H7 (cell line): ENCODE data around the gene MXRA7. TPM values are rescaled to one million over a fixed set of nuclear protein-coding genes. Genes with fewer than 3 reads are reported as not detected.
A peak's percentile ranks its signal among the peaks of the same experiment; 100 is the strongest.

Experiments
- DNase-seq: peaks from one replicate; pipeline ENCODE4 v3.0.0; 2012
- H3K27me3 ChIP-seq: 2 replicates; pipeline ENCODE4 v1.6.0; 2011; ENCODE audit warnings: mild to moderate bottlenecking, low read length; ENCODE audit not compliant: control insufficient read depth, insufficient read depth
- H3K36me3 ChIP-seq: replicated peaks from 2 replicates; pipeline ENCODE4 v1.5.1; 2011; ENCODE audit warnings: low read length; ENCODE audit not compliant: control insufficient read depth, insufficient read depth
- H3K4me3 ChIP-seq: 2 replicates; pipeline ENCODE4 v1.5.1; 2011; ENCODE audit warnings: low read depth, mild to moderate bottlenecking, control low read depth, low read length, moderate library complexity; ENCODE audit not compliant: insufficient read depth
- total RNA-seq: library from RNA; depleted of rRNA; stranded (reverse); fragments of >200 nt; shearing (Covaris generic); gene quantifications from 2 replicates; pipeline ENCODE4 v1.2.3, GENCODE V29; 2014

The MXRA7 gene
- total RNA-seq, 1 experiment from 2014 or later = 59.3 TPM

- no peaks in the 10 kb centered on the region for H3K36me3 ChIP-seq
- no peak for DNase-seq
- no peaks in the 10 kb centered on the region for H3K27me3 ChIP-seq
- H3K4me3 ChIP-seq = no peak overlapping the region
Measured at GRCh38 chr17:76673729-76674128, 37.0 kb downstream of the MXRA7 start.

- Histone ChIP-seq H3K36me3 (no peaks in the 10 kb centered on the region), H3K27me3 (no peaks in the 10 kb centered on the region), H3K4me3 (no peak overlapping the region)
- no peak for DNase-seq
Measured at GRCh38 chr17:76672892-76673291, 37.9 kb downstream of the MXRA7 start.

- no peaks in the 10 kb centered on the region for H3K27me3 ChIP-seq
- DNase-seq = peak; percentile 11
- H3K4me3 ChIP-seq = peak overlapping the region; percentile 68
- no peaks in the 10 kb centered on the region for H3K36me3 ChIP-seq
Measured at GRCh38 chr17:76672270-76672851, 38.4 kb downstream of the MXRA7 start.

GRCh38 chr17:76671912-76672262 lies 38.9 kb downstream of the MXRA7 start:
- H3K4me3 ChIP-seq = peak overlapping the region; percentile 68
- H3K36me3 ChIP-seq = no peaks in the 10 kb centered on the region
- no peaks in the 10 kb centered on the region for H3K27me3 ChIP-seq
- DNase-seq = no peak

GRCh38 chr17:76671123-76671911 lies 39.4 kb downstream of the MXRA7 start:
- Histone ChIP-seq H3K4me3 (peak overlapping the region; percentile 68), H3K27me3 (no peaks in the 10 kb centered on the region), H3K36me3 (no peaks in the 10 kb centered on the region)
- DNase-seq = peak; percentile 99

- Histone ChIP-seq H3K36me3 (no peaks in the 10 kb centered on the region), H3K4me3 (peak overlapping the region; percentile 46; the same call in 1 of the 2 replicates), H3K27me3 (no peaks in the 10 kb centered on the region)
- DNase-seq = peak; percentile 28
Measured at GRCh38 chr17:76670718-76671122, 40.0 kb downstream of the MXRA7 start.

- no peak for DNase-seq
- Histone ChIP-seq H3K36me3 (no peaks in the 10 kb centered on the region), H3K27me3 (no peaks in the 10 kb centered on the region), H3K4me3 (no peak overlapping the region)
Measured at GRCh38 chr17:76670020-76670717, 40.6 kb downstream of the MXRA7 start.

- no peaks in the 10 kb centered on the region for H3K27me3 ChIP-seq
- no peaks in the 10 kb centered on the region for H3K36me3 ChIP-seq
- no peak overlapping the region for H3K4me3 ChIP-seq
- peak; percentile 9 for DNase-seq
Measured at GRCh38 chr17:76667786-76668453, 42.8 kb downstream of the MXRA7 start.

- H3K4me3 ChIP-seq = no peak overlapping the region
- no peaks in the 10 kb centered on the region for H3K36me3 ChIP-seq
- no peaks in the 10 kb centered on the region for H3K27me3 ChIP-seq
- no peak for DNase-seq
Measured at GRCh38 chr17:76667491-76667755, 43.3 kb downstream of the MXRA7 start.

- Histone ChIP-seq H3K27me3 (no peaks in the 10 kb centered on the region), H3K36me3 (no peaks in the 10 kb centered on the region), H3K4me3 (no peak overlapping the region)
- no peak for DNase-seq
Measured at GRCh38 chr17:76660656-76661042, 50.1 kb downstream of the MXRA7 start.

- no peaks in the 10 kb centered on the region for H3K36me3 ChIP-seq
- DNase-seq = peak; percentile 14
Measured at GRCh38 chr17:76659928-76660655, 50.7 kb downstream of the MXRA7 start.

GRCh38 chr17:76658242-76658662 lies 52.5 kb downstream of the MXRA7 start:
- no peaks in the 10 kb centered on the region for H3K27me3 ChIP-seq
- no peaks in the 10 kb centered on the region for H3K36me3 ChIP-seq
- peak; percentile 10 for DNase-seq
- H3K4me3 ChIP-seq = no peak overlapping the region

More at GRCh38 chr17:76659928-76660655, 50.7 kb downstream of the MXRA7 start:
- Histone ChIP-seq H3K4me3 (no peak overlapping the region), H3K27me3 (no peaks in the 10 kb centered on the region)

- H3K36me3 ChIP-seq = no peaks in the 10 kb centered on the region
- no peak for DNase-seq
- no peak overlapping the region for H3K4me3 ChIP-seq
- no peaks in the 10 kb centered on the region for H3K27me3 ChIP-seq
Measured at GRCh38 chr17:76657505-76658241, 53.1 kb downstream of the MXRA7 start.

GRCh38 chr17:76654408-76654807 lies 56.4 kb downstream of the MXRA7 start:
- Histone ChIP-seq H3K4me3 (no peak overlapping the region), H3K27me3 (no peaks in the 10 kb centered on the region), H3K36me3 (no peaks in the 10 kb centered on the region)
- no peak for DNase-seq
